Transverse colon (tissue), 3 donors: ENCODE data around the gene PYHIN1.

ENCODE experiments used
- POLR2A ChIP-seq: fragments of 450-650 bp; IDR thresholded peaks from one replicate; pipeline ENCODE4 v1.6.1; 2016; ENCODE audit warnings: antibody characterized with exemption, mild to moderate bottlenecking, moderate library complexity
- TF ChIP-seq, protein P1 (sequence below), 5 experiments: fragments of 200-600 bp in 3 of 5; fragments of 450-650 bp in 2 of 5; sonication (generic) in 3 of 5; IDR thresholded peaks; 1 replicate in 2 of 5; 2 replicates in 3 of 5; pipeline ENCODE4 v1.5.1; 2016 to 2017; ENCODE audit warnings: antibody characterized with exemption in 5 of 5, inconsistent platforms in 3 of 5, mild to moderate bottlenecking in 2 of 5, moderate library complexity in 1 of 5

DNA sequence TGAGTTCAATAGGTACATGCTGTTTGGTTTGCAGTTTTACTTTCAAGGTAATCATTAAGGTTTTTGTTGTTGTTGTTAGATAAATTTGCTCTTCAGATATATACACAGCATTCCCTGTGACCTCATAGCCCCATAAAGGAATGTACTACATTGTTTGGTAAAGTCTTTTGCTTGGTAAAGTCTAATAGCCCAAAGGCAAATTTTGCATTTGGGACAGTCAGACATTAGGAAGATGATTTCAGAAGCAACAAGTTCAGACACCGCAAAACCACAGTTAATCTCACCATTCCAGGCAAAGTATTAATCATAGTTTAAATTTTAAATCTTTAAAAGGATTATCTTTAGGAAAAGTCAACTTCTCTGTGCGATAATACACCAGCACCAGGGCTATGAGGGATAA, 32.6 kb upstream of the PYHIN1 start:
- no peak for TF ChIP-seq POLR2A
- TF ChIP-seq, protein P1, sequence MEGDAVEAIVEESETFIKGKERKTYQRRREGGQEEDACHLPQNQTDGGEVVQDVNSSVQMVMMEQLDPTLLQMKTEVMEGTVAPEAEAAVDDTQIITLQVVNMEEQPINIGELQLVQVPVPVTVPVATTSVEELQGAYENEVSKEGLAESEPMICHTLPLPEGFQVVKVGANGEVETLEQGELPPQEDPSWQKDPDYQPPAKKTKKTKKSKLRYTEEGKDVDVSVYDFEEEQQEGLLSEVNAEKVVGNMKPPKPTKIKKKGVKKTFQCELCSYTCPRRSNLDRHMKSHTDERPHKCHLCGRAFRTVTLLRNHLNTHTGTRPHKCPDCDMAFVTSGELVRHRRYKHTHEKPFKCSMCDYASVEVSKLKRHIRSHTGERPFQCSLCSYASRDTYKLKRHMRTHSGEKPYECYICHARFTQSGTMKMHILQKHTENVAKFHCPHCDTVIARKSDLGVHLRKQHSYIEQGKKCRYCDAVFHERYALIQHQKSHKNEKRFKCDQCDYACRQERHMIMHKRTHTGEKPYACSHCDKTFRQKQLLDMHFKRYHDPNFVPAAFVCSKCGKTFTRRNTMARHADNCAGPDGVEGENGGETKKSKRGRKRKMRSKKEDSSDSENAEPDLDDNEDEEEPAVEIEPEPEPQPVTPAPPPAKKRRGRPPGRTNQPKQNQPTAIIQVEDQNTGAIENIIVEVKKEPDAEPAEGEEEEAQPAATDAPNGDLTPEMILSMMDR (IDR thresholded peaks at IDR 0.05): no peak
